Liver (tissue), 9 donors: ENCODE measurements around the gene EML5. TPM values are rescaled to one million over a fixed set of nuclear protein-coding genes. Genes with fewer than 3 reads are reported as not detected.

Source experiments
- DNase-seq: peaks from one replicate; pipeline ENCODE4 v3.0.0-alpha.2; 2017; ENCODE audit warnings: low spot score
- H3K27ac ChIP-seq, 2 donors: one replicate each; pipeline ENCODE4 v1.7.0; 2013; ENCODE audit warnings: inconsistent platforms in 2 of 2, low read length in 2 of 2, control low read depth in 1 of 2, low read depth in 1 of 2, mild to moderate bottlenecking in 1 of 2
- H3K27me3 ChIP-seq, 4 donors: one replicate each; pipeline versions ENCODE4 v1.6.1 to v1.7.0; 2013; ENCODE audit warnings: low read length in 3 of 4, inconsistent platforms in 1 of 4, mild to moderate bottlenecking in 1 of 4, moderate library complexity in 1 of 4; ENCODE audit not compliant: control insufficient read depth in 4 of 4, insufficient read depth in 4 of 4
- H3K36me3 ChIP-seq, 4 donors: one replicate each; pipeline versions ENCODE4 v1.6.1 to v1.7.0; 2013; ENCODE audit warnings: low read length in 3 of 4, mild to moderate bottlenecking in 3 of 4, low read depth in 1 of 4, moderate library complexity in 1 of 4; ENCODE audit not compliant: control insufficient read depth in 4 of 4, insufficient read depth in 3 of 4
- H3K4me1 ChIP-seq, 4 donors: one replicate each; pipeline versions ENCODE4 v1.6.1 to v1.7.0; 2013; ENCODE audit warnings: low read length in 3 of 4, mild to moderate bottlenecking in 3 of 4, moderate library complexity in 1 of 4; ENCODE audit not compliant: control insufficient read depth in 4 of 4, insufficient read depth in 4 of 4
- H3K4me3 ChIP-seq, 3 donors: one replicate each; pipeline versions ENCODE4 v1.6.1 to v1.7.0; 2013; ENCODE audit warnings: low read length in 3 of 3, control low read depth in 1 of 3, low read depth in 1 of 3, mild to moderate bottlenecking in 1 of 3
- H3K9ac ChIP-seq, 2 donors: one replicate each; pipeline ENCODE4 v1.7.0; 2013; ENCODE audit warnings: low read length in 2 of 2, mild to moderate bottlenecking in 2 of 2, moderate library complexity in 2 of 2, control low read depth in 1 of 2, low read depth in 1 of 2
- H3K9me3 ChIP-seq, 4 donors: one replicate each; pipeline versions ENCODE4 v1.6.1 to v1.7.0; 2013; ENCODE audit warnings: low read length in 3 of 4; ENCODE audit not compliant: control insufficient read depth in 4 of 4
- EGR1 ChIP-seq, 2 donors: IDR thresholded peaks; 2 replicates each; pipeline ENCODE4 v1.6.1; 2016 to 2018; ENCODE audit warnings: antibody characterized with exemption in 2 of 2, low read depth in 2 of 2
- FOXA1 ChIP-seq: IDR thresholded peaks from 2 replicates; pipeline ENCODE4 v1.6.1; 2016; ENCODE audit warnings: antibody characterized with exemption
- FOXA2 ChIP-seq: IDR thresholded peaks from 2 replicates; pipeline ENCODE4 v1.6.1; 2016; ENCODE audit warnings: antibody characterized with exemption
- HNF4A ChIP-seq, 2 donors: conservative IDR thresholded peaks; 2 replicates each; pipeline ENCODE4 v1.6.1; 2016; ENCODE audit warnings: antibody characterized with exemption in 2 of 2, mild to moderate bottlenecking in 2 of 2
- HNF4G ChIP-seq: IDR thresholded peaks from 2 replicates; pipeline ENCODE4 v1.6.1; 2016; ENCODE audit warnings: antibody characterized with exemption
- JUND ChIP-seq, 2 donors: IDR thresholded peaks; 2 replicates each; pipeline ENCODE4 v1.6.1; 2016; ENCODE audit warnings: antibody characterized with exemption in 2 of 2
- NR2F2 ChIP-seq: IDR thresholded peaks from 2 replicates; pipeline ENCODE4 v1.6.1; 2016; ENCODE audit warnings: antibody characterized with exemption
- RAD21 ChIP-seq, 2 donors: IDR thresholded peaks; 2 replicates each; pipeline ENCODE4 v1.6.1; 2016; ENCODE audit warnings: antibody characterized with exemption in 2 of 2, mild to moderate bottlenecking in 2 of 2
- REST ChIP-seq: IDR thresholded peaks from 2 replicates; pipeline ENCODE4 v1.6.1; 2016; ENCODE audit warnings: antibody characterized with exemption, mild to moderate bottlenecking
- RXRA ChIP-seq, 2 donors: IDR thresholded peaks; 2 replicates each; pipeline ENCODE4 v1.6.1; 2017 to 2018; ENCODE audit warnings: antibody characterized with exemption in 2 of 2, mild to moderate bottlenecking in 1 of 2
- SP1 ChIP-seq: IDR thresholded peaks from 2 replicates; pipeline ENCODE4 v1.6.1; 2018; ENCODE audit warnings: antibody characterized with exemption, mild to moderate bottlenecking
- TAF1 ChIP-seq: conservative IDR thresholded peaks from 2 replicates; pipeline ENCODE4 v1.6.1; 2016; ENCODE audit warnings: antibody characterized with exemption, mild to moderate bottlenecking
- WGBS: extraction: QIAGEN DNeasy Blood & Tissue Kit; methylation state at CpG from one replicate; pipeline ENCODE4 v1.1.7; 2013; 5-methylcytosine and 5-hydroxymethylcytosine counted together
- polyA plus RNA-seq, 2 donors: library from polyadenylated mRNA; stranded (reverse) in 1 of 2; unstranded in 1 of 2; fragments of 200-250 nt in 1 of 2; fragments of >200 nt in 1 of 2; fragmentation: Nextera tagmentation in 1 of 2; extraction: Ambion mirVana in 1 of 2; gene quantifications; one replicate each; pipeline versions ENCODE4 v1.2.1 to v1.2.3, GENCODE V29; 2013 to 2015
- total RNA-seq, 2 donors: library from RNA; depleted of rRNA; stranded (reverse); fragments of >200 nt; gene quantifications; one replicate each; pipeline ENCODE4 v1.2.3, GENCODE V29; 2014
- TF ChIP-seq, protein P1 (sequence below): IDR thresholded peaks from 2 replicates; pipeline ENCODE4 v1.6.1; 2016; ENCODE audit warnings: antibody characterized with exemption
- TF ChIP-seq, protein P2 (sequence below): IDR thresholded peaks from 2 replicates; pipeline ENCODE4 v1.6.1; 2016; ENCODE audit warnings: antibody characterized with exemption
- donor health status: healthy.
- donor health status: healthy.
- donor health status: healthy.
- donor health status: healthy.
- donor health status: healthy.

EML5 gene
- total and polyA plus RNA-seq, 4 donors, result 0.09 to 3.8 (median 0.55) TPM

GRCh38 chr14:88572117-88572516, 220.6 kb downstream of the EML5 start (continued):
- no peak for TF ChIP-seq JUND (IDR thresholded peaks at IDR 0.05)

DNA sequence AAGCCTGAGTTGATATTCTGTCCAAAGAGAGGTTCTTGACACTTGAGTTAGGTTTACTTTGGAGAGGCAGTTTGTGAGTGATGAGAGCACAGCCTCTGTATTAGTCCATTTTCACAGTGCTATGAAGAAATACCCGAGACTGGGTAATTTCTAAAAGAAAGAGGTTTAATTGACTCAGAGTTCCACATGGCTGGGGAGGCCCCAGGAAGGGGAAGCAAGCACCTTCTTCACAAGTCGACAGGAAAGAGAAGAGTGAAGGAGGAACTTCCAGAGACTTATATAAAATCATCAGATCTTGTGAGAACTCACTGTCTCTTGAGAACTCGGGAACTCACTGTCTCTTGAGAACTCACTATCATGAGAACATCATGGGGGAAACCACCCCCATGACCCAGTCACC, 224.6 kb downstream of the EML5 start:
- Histone ChIP-seq H3K4me3 (no peak overlapping the region), H3K27me3 (no peaks in the 10 kb centered on the region), H3K4me1 (peaks cover 1 to 19% (median 8%) of the 10 kb centered on the region in 4 donors), H3K27ac (no peak overlapping the region), H3K9ac (no peak overlapping the region), H3K9me3 (no peaks in the 10 kb centered on the region), H3K36me3 (peaks cover 18 to 42% (median 38%) of the 10 kb centered on the region in 4 donors)
- WGBS, result 75% methylated on average over 3 of the region's 3 CpGs
- TF ChIP-seq JUND (IDR thresholded peaks at IDR 0.05), result no peak
- TF ChIP-seq, protein P1, sequence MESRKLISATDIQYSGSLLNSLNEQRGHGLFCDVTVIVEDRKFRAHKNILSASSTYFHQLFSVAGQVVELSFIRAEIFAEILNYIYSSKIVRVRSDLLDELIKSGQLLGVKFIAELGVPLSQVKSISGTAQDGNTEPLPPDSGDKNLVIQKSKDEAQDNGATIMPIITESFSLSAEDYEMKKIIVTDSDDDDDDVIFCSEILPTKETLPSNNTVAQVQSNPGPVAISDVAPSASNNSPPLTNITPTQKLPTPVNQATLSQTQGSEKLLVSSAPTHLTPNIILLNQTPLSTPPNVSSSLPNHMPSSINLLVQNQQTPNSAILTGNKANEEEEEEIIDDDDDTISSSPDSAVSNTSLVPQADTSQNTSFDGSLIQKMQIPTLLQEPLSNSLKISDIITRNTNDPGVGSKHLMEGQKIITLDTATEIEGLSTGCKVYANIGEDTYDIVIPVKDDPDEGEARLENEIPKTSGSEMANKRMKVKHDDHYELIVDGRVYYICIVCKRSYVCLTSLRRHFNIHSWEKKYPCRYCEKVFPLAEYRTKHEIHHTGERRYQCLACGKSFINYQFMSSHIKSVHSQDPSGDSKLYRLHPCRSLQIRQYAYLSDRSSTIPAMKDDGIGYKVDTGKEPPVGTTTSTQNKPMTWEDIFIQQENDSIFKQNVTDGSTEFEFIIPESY, result no peak
- TF ChIP-seq RAD21 (IDR thresholded peaks at IDR 0.05), result no peak
- TF ChIP-seq REST, result no peak
- no peak for TF ChIP-seq EGR1 (IDR thresholded peaks at IDR 0.05; ENCODE audit: low read depth in 2 of 2)
- TF ChIP-seq, protein P2, sequence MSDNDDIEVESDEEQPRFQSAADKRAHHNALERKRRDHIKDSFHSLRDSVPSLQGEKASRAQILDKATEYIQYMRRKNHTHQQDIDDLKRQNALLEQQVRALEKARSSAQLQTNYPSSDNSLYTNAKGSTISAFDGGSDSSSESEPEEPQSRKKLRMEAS, result no peak
- no peak for TF ChIP-seq HNF4A (conservative IDR thresholded peaks at IDR 0.05)
- TF ChIP-seq FOXA1, result no peak
- TF ChIP-seq HNF4G, result no peak
- no peak for TF ChIP-seq TAF1
- TF ChIP-seq FOXA2, result no peak
- no peak for DNase-seq

DNA sequence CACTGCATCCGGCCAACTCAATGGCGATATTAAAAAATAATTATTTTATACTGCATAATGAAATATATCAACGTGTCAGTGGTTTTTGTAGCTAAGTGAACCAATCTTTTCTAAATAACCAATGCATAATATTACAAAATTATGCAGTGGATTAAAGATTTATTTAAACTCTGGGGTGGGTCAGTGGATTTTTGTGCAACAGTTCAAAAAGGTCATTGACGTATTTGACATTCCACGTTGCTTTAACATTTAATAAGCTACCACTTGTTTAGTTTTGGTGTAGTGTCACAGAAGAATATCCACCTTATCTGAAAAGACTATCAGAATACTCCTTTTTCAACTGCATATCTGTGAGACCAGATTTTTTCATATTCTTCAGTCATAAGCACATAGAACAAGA, 227.3 kb downstream of the EML5 start:
- WGBS, result 67% methylated on average over 5 of the region's 5 CpGs
- H3K9me3 ChIP-seq, result no peaks in the 10 kb centered on the region
- H3K27me3 ChIP-seq, result no peaks in the 10 kb centered on the region
- no peak overlapping the region for H3K27ac ChIP-seq
- no peak overlapping the region for H3K9ac ChIP-seq
- TF ChIP-seq HNF4A (conservative IDR thresholded peaks at IDR 0.05) (peak; percentile 14 to 22), RXRA (IDR thresholded peaks at IDR 0.05) (peak; percentile 39 to 60), NR2F2 (peak; percentile 78), HNF4G (no peak), REST (no peak), EGR1 (IDR thresholded peaks at IDR 0.05; ENCODE audit: low read depth in 2 of 2) (no peak), SP1 (peak; percentile 36), FOXA1 (no peak)
- TF ChIP-seq, protein P1, result no peak
- no peak overlapping the region for H3K4me3 ChIP-seq
- H3K4me1 ChIP-seq, result peaks cover 1 to 24% (median 12%) of the 10 kb centered on the region in 4 donors
- DNase-seq, result no peak
- peaks cover 9 to 26% (median 24%) of the 10 kb centered on the region in 4 donors for H3K36me3 ChIP-seq
